NK-92 (cell line): Measurements from ENCODE around the gene ETV4.
"Not testable (repeated sequence)": the region's sequence is repeated elsewhere in the genome, so short reads cannot be mapped to it uniquely, and the experiment has no call there.

Experiments
- DNase-seq: peaks from one replicate; lab custom pipeline; 2025; ENCODE audit not compliant: unreplicated experiment; lab: John Stamatoyannopoulos, UW

Gene ETV4

GRCh38 chr17:43517615-43518386 is 28.3 kb downstream of the ETV4 start:
- DNase-seq = no peak

- DNase-seq = no peak
These were observed 29.0 kb downstream of the ETV4 start for GRCh38 chr17:43517161-43517560.

- DNase-seq = no peak
These were observed 30.5 kb downstream of the ETV4 start for GRCh38 chr17:43515656-43516055.

- DNase-seq = not testable (repeated sequence)
These were observed 34.9 kb downstream of the ETV4 start for GRCh38 chr17:43511199-43511598.

- not testable (repeated sequence) for DNase-seq
These were observed 36.7 kb downstream of the ETV4 start for GRCh38 chr17:43509440-43509839.

- no peak for DNase-seq
These were observed 55.5 kb downstream of the ETV4 start for GRCh38 chr17:43490621-43491020.

- DNase-seq = peak; percentile 95
These were observed 62.2 kb downstream of the ETV4 start, which contains the start of gene DHX8 for GRCh38 chr17:43483674-43484551. DHX8 (plus strand) TSS chr17:43483975; CDS start chr17:43484038, 63 bp downstream.

GRCh38 chr17:43482103-43483012 is 63.8 kb downstream of the ETV4 start:
- DNase-seq = no peak

- DNase-seq = no peak
These were observed 66.2 kb downstream of the ETV4 start for GRCh38 chr17:43479948-43480347.
